GM18520 (cell line): ENCODE data around the gene G6PC3.
A peak's percentile ranks its signal among the peaks of the same experiment; 100 is the strongest.

Source experiments
- ATAC-seq: cut with Tn5 transposase; IDR thresholded peaks from one replicate; pipeline ENCODE4 v1.9.1; 2021; ENCODE audit not compliant: unreplicated experiment

Gene G6PC3

DNA sequence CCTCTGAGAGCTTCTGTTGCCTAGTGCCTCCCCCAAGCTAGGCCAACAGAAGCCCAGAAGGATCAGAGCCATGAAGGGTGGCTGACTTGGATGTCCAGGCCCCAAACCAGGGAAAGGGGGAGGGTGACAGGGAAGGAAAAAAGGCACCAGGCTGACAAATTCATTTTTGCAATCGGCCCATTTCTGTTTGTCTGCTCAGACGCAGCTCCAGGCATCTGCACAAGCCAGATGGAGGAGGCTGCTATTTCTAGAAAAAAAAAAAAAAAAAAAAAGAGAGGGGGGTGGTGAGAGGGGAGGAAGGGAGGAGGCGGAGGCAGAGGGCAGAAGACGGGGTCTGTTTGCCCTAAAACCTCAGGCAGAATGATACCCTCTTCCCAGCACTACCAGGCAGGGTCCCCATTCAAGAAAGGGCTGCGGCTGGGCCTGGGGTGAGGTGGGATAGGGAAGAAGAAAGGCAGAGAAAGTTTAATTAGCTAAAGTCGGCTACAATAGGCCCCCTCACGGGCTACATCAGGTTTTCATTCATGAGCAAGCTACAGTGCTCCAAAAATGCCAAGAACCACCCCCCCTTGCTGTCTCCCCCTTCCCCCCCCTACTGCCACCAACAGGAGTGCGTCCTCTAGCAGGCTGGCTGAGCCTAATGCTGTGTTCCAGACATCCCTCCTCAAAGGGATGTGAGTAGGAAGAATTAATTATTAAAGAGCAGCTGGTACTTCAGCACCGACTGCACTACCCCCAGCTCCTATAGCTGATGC is 50.5 kb downstream of the G6PC3 start:
- no peak for ATAC-seq

DNA sequence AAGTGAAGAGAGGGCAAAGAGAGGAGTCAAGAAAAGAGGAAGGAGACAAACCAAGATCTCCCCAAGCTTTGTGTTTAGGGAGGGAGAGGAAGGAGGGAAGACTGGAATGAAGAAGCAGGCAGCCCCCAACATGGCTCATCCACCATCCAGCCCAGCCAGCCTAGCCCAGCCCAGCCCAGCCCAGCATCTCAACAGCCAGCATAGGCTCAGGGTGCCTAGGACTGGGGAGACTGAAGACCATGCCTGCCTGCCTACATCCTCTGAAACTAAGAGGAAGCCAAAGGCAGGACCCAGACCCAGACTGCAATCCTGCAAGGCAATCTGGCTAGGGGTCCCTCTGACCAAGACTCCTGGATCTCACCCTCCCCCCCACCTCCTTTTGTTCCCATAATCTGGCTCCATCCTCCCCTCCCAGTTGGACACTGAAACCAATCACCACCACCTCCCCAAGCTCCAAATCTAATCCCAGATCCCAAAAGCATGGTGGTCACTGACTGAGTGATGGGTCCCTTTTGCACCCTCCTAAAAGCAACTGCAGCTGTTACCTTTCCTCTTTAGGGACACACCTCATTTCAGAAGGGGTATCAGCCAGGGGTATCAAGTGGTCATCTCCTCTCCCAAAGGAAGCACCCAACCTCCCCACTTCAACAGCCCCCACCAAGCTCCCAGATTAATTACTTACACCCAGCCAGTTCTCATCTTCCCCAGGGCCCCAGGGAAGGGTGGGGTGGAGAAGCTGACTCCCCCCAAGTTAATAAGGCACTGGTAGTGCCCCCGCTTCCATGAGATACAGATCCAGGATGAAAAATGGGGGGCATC is 51.7 kb downstream of the G6PC3 start:
- no peak for ATAC-seq

DNA sequence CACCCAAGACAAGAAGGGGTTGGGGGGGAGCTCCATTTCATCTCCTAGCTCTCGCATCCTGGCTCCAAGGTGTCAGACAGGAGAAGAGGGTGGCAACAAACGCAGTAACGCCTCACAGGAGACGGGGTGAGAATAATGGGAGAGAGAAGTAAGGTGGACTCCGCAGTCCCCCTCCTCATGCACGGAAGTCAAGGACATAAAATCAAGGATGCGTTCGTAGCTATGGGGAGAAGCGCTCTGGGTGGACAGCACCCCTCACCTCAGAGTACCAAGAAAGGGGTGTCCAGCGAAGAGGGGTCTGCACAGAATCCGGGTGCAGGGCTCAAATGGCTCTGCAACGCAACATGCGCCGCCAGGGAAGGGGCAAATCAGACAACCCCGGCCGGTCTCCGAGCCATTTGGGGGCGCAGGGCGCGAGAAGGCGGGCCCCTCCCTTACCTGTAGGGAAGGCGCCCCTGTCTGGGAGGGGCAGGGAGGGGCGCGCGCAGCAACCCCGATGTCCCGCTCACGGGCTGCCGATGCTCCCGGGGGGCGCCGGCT is 52.4 kb downstream of the G6PC3 start:
- no peak for ATAC-seq

DNA sequence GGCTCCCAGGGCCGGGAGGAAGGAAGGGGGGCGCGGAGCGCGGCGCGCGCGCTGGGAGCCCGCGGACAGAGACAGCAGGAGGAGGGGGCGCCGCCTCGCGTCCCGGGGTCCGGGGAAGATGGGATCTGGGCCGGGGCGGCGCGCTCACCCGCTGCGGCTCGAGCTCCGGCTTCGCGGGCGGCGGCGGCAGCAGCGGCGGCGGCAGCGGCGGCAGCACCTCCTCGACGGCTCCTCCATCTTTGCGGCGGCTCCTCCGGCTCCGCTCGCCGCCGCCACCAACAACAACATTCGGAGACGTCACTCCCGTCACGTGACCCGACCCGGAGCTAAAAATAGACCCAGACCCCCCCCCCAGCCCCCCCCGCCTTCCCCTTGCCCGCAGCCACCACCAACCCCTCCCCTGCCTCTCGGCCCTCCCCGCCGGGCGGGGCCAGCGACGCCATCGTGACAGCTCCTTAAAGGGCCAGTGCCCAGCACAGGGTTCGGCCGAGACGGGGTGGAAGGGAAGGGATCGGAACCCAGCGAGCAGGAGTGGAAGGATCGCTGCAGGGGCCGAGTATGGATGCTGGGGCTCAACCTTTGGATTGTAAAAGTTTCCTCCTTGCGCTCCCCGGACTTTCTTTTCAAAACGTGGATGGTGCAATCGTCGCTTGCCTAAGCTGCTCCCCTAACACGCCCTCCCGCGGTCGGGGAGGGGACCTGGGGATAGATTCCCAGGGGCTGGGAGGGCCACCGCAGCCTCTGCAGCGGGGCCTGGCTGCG is 53.0 kb downstream of the G6PC3 start, which contains the start of gene HDAC5:
Gene HDAC5 (minus strand): TSS at position 286 of the 762 bp plus-strand sequence. CDS start 6,126 bp downstream, outside the sequence.
- peak; percentile 94 for ATAC-seq

DNA sequence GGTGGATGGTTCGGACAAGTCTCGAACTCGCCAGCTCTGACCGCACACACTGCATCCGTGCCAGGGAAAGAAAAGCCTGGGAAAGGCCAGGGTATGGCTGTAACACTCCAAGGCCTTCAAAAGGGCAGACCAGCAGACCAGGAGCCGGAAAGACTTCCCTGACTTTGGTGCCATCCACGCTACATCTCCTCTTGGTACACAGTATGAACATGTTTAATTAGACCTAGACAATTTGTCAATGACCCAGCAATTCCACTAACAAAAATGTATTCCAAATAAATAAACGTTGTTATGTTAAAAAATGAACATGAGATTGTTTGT is 53.5 kb downstream of the G6PC3 start:
- ATAC-seq = no peak
